ENCODE data around the gene EHMT1.

- TF ChIP-seq ZKSCAN5 (CRISPR knock-in tag; IDR thresholded peaks at IDR 0.05) (no peak), ESRRA (CRISPR knock-in tag; IDR thresholded peaks at IDR 0.05; ENCODE audit: low read depth) (no peak), CTCF (CRISPR knock-in tag; IDR thresholded peaks at IDR 0.05) (no peak), ZNF274 (CRISPR knock-in tag; IDR thresholded peaks at IDR 0.05) (no peak), RAD21 (CRISPR knock-in tag; IDR thresholded peaks at IDR 0.05) (no peak), ZNF282 (IDR thresholded peaks at IDR 0.05; ENCODE audit: partially characterized antibody) (no peak)
Observed at GRCh38 chr9:137843355-137843754, 224.6 kb downstream of the EHMT1 start.

Measured in HepG2 (cell line).